Loucy (cell line): Measurements from ENCODE around the gene MCRIP1.

Experiments used
- EZH2phosphoT487 ChIP-seq: fragments of 200-600 bp; IDR thresholded peaks from 2 replicates; pipeline ENCODE4 v1.6.1; 2018; ENCODE audit warnings: antibody characterized with exemption, mild to moderate bottlenecking, moderate library complexity, borderline replicate concordance
- TF ChIP-seq, protein P1 (sequence below): fragments of 200-600 bp; sonication (generic); conservative IDR thresholded peaks from 2 replicates; pipeline ENCODE4 v1.5.1; 2014; ENCODE audit warnings: mild to moderate bottlenecking, antibody characterized with exemption, low read length

DNA sequence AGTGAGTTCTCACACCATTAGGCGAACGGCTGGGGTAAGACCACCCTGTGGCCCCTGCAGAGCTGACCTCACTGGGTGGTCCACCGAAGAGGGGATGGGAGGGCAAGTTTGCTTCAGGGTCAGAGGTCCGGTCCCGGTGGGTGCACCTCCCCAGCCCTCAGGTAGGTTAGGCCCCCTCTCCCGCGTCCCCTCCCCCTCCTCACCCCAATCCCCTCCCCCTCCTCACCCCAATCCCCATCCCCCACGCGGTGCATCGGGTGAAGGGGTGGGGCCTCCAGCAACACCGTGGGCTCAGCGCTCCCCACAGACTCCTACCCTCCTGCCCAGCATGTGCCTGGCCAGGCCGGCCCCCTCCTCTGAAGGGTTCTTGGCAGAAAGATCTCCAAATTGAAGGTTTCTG, 13.4 kb downstream of the MCRIP1 start:
- TF ChIP-seq, protein P1, sequence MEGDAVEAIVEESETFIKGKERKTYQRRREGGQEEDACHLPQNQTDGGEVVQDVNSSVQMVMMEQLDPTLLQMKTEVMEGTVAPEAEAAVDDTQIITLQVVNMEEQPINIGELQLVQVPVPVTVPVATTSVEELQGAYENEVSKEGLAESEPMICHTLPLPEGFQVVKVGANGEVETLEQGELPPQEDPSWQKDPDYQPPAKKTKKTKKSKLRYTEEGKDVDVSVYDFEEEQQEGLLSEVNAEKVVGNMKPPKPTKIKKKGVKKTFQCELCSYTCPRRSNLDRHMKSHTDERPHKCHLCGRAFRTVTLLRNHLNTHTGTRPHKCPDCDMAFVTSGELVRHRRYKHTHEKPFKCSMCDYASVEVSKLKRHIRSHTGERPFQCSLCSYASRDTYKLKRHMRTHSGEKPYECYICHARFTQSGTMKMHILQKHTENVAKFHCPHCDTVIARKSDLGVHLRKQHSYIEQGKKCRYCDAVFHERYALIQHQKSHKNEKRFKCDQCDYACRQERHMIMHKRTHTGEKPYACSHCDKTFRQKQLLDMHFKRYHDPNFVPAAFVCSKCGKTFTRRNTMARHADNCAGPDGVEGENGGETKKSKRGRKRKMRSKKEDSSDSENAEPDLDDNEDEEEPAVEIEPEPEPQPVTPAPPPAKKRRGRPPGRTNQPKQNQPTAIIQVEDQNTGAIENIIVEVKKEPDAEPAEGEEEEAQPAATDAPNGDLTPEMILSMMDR, result no peak
- TF ChIP-seq EZH2phosphoT487, result no peak
